Activated naive CD8-positive, alpha-beta T cell treated with anti-CD3 and anti-CD28 coated beads, Interleukin-2, amount 50 U/mL, for 24 hours (primary cell): Measurements from ENCODE around the gene TPM3.

Source experiments
- ATAC-seq: fragments of 150-1000 bp; cut with Tn5 transposase; one replicate; pipeline ENCODE4 v1.10.0; 2021
- DNase-seq: peaks from one replicate; pipeline ENCODE4 v3.0.0; 2021
- H3K27ac Mint-ChIP-seq: one replicate; pipeline ENCODE4 v1.8.0; 2021; ENCODE audit warnings: mild to moderate bottlenecking, mixed read lengths
- H3K27me3 Mint-ChIP-seq: one replicate; pipeline ENCODE4 v1.8.0; 2021; ENCODE audit warnings: mixed read lengths
- H3K36me3 Mint-ChIP-seq: one replicate; pipeline ENCODE4 v1.8.0; 2021; ENCODE audit warnings: low read depth, mixed read lengths
- H3K4me1 Mint-ChIP-seq: one replicate; pipeline ENCODE4 v1.8.0; 2021; ENCODE audit warnings: mixed read lengths
- H3K4me3 Mint-ChIP-seq: one replicate; pipeline ENCODE4 v1.8.0; 2021; ENCODE audit warnings: mild to moderate bottlenecking, moderate library complexity, mixed read lengths
- H3K9me3 Mint-ChIP-seq: one replicate; pipeline ENCODE4 v1.8.0; 2021; ENCODE audit warnings: mixed read lengths

Gene TPM3

GRCh38 chr1:154186852-154187501 is 4.9 kb downstream of the TPM3 start:
- H3K9me3 Mint-ChIP-seq, result no peaks in the 10 kb centered on the region
- H3K4me3 Mint-ChIP-seq, result no peak overlapping the region
- H3K4me1 Mint-ChIP-seq, result peaks cover 18% of the 10 kb centered on the region

GRCh38 chr1:154186177-154186576 is 5.7 kb downstream of the TPM3 start:
- H3K27ac Mint-ChIP-seq, result no peak overlapping the region
- no peak for ATAC-seq
- H3K9me3 Mint-ChIP-seq, result no peaks in the 10 kb centered on the region
- peaks cover 21% of the 10 kb centered on the region for H3K4me1 Mint-ChIP-seq
- H3K36me3 Mint-ChIP-seq, result peaks cover 13% of the 10 kb centered on the region
- H3K27me3 Mint-ChIP-seq, result peaks cover 2% of the 10 kb centered on the region
- no peak overlapping the region for H3K4me3 Mint-ChIP-seq
- DNase-seq, result peak; percentile 75

More at GRCh38 chr1:154186852-154187501, 4.9 kb downstream of the TPM3 start:
- H3K27me3 Mint-ChIP-seq, result peaks cover 3% of the 10 kb centered on the region
- ATAC-seq (no peak), DNase-seq (no peak)
- no peak overlapping the region for H3K27ac Mint-ChIP-seq
- peaks cover 5% of the 10 kb centered on the region for H3K36me3 Mint-ChIP-seq

DNA sequence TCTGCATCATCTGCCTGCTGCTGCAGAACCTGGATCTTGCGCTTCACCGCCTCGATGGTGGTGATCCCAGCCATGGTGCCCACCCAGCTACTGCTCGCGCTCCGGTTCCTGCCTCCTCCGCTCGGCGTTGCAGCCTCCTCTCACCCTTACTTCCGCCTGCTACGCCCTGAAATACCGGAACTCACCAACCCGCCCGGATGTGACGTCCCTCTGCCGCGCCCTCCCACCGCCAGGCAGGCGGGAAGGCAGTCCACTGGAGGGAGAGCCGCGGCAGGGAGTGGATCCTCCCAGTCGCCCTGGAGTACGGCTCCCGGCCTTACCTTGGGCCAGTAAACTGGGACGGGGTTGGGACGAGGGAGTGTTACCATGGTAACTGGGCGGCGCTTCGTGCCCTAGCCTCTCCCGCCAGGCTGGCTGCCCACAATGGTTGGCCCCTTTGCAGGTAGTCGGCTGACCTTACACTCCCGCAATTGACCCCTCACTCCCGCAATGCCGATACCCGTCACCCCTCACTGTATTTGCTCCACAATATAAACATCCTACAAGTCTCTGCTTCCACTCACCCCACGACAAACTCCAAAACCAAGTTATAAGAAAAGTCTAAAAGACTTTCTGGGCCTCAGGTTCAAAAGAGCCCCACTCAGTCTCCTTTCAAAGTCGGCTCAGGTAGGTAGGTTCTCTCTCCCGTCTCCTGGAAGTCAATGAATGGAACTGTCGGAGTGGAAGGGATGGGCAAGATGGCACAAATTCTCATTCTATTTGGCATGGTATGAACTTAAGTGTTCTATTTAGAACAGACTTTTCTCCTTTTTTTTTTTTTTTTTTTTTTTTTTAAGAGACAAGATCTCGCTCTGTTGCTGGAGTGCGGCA is 8.6 kb downstream of the TPM3 start:
- peaks cover 49% of the 10 kb centered on the region for H3K4me1 Mint-ChIP-seq
- H3K36me3 Mint-ChIP-seq, result peaks cover 37% of the 10 kb centered on the region
- no peaks in the 10 kb centered on the region for H3K9me3 Mint-ChIP-seq
- no peaks in the 10 kb centered on the region for H3K27me3 Mint-ChIP-seq
- DNase-seq, result peak; percentile 97
- peak overlapping the region; percentile 99 for H3K27ac Mint-ChIP-seq
- H3K4me3 Mint-ChIP-seq, result peak overlapping the region; percentile 100
- peak; percentile 81 for ATAC-seq

DNA sequence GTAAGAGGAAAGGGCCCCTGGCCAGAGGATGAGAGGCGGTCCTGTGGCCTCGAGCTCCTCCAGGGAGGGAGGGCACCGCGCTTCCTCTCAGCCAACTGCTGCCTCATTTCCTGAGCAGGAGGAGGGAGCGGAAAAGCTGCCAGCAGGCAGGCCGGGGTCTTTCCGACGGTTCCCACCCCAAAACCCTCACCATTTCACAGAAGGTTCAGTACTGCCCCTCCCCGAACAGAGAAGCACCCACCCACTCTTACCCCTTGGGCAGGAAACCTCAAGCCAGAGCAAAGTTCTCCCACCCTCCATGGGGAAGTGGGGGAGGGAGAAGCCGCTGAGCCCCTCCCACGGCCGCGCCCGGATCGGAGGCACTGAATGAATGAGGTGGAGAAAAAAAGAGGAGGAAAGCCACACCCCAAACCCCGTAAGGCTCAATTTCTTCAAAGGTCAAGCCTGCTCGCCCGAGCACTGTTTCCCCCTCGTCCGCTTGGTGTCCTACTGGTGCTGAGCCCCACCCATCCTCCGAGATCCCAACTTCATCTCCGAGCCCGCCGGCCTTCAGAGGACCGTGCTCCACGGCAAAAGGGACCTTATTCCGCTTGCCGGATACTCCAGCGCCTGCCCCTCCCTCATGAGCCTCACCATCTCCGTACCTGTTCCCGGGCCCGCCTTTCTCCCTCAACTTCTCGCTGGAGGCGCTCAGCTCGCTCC is 9.4 kb downstream of the TPM3 start:
- Mint-ChIP-seq H3K9me3 (no peaks in the 10 kb centered on the region), H3K4me3 (peak overlapping the region; percentile 100), H3K36me3 (peaks cover 39% of the 10 kb centered on the region), H3K4me1 (peaks cover 57% of the 10 kb centered on the region), H3K27me3 (no peaks in the 10 kb centered on the region), H3K27ac (peak overlapping the region; percentile 99)
- DNase-seq (peak; percentile 85), ATAC-seq (peak; percentile 81)

- Mint-ChIP-seq H3K4me3 (peak overlapping the region; percentile 100), H3K36me3 (peaks cover 45% of the 10 kb centered on the region)
- no peak for ATAC-seq
Measured at GRCh38 chr1:154181944-154182343, 10.0 kb downstream of the TPM3 start.

GRCh38 chr1:154179946-154180687 is 11.8 kb downstream of the TPM3 start:
- peaks cover 79% of the 10 kb centered on the region for H3K4me1 Mint-ChIP-seq
- peak overlapping the region; percentile 100 for H3K4me3 Mint-ChIP-seq
- ATAC-seq, result no peak
- H3K27me3 Mint-ChIP-seq, result no peaks in the 10 kb centered on the region
- H3K27ac Mint-ChIP-seq, result peak overlapping the region; percentile 99
- peaks cover 59% of the 10 kb centered on the region for H3K36me3 Mint-ChIP-seq
- no peaks in the 10 kb centered on the region for H3K9me3 Mint-ChIP-seq
- DNase-seq, result no peak

More at GRCh38 chr1:154181944-154182343, 10.0 kb downstream of the TPM3 start:
- H3K9me3 Mint-ChIP-seq, result no peaks in the 10 kb centered on the region
- H3K27ac Mint-ChIP-seq, result peak overlapping the region; percentile 99
- H3K4me1 Mint-ChIP-seq, result peaks cover 62% of the 10 kb centered on the region
- DNase-seq, result no peak
- no peaks in the 10 kb centered on the region for H3K27me3 Mint-ChIP-seq

GRCh38 chr1:154178911-154179811 is 12.7 kb downstream of the TPM3 start:
- H3K4me1 Mint-ChIP-seq, result peaks cover 83% of the 10 kb centered on the region
- H3K9me3 Mint-ChIP-seq, result no peaks in the 10 kb centered on the region
- no peak for ATAC-seq
- no peak for DNase-seq
- peaks cover 65% of the 10 kb centered on the region for H3K36me3 Mint-ChIP-seq
- peak overlapping the region; percentile 100 for H3K4me3 Mint-ChIP-seq
- H3K27me3 Mint-ChIP-seq, result no peaks in the 10 kb centered on the region
- peak overlapping the region; percentile 99 for H3K27ac Mint-ChIP-seq

- Mint-ChIP-seq H3K4me1 (peaks cover 79% of the 10 kb centered on the region), H3K27me3 (no peaks in the 10 kb centered on the region), H3K9me3 (no peaks in the 10 kb centered on the region), H3K27ac (peak overlapping the region; percentile 99), H3K4me3 (peak overlapping the region; percentile 12), H3K36me3 (peaks cover 69% of the 10 kb centered on the region)
- DNase-seq, result no peak
- ATAC-seq, result no peak
Measured at GRCh38 chr1:154178013-154178412, 13.9 kb downstream of the TPM3 start.

DNA sequence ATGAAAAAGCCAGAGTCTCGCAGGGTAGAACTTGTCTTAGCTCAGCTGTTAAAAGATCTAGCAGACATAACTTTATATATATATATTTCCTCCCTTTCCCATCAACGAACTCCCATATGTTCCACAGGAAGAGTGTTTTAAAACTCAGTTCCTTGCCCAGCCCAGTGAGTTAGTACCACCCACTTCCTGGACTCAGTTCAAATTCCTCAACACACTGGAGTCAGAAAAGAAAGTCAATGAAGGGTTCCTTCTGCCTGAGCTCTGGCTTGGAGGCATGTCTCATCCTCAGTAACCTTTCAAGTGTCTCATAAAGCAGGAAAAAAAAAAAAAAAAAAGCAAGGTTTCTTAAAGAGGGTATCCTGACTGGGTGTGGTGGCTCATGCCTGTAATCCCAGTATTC is 15.6 kb downstream of the TPM3 start:
- Mint-ChIP-seq H3K27ac (peak overlapping the region; percentile 59), H3K4me1 (peaks cover 81% of the 10 kb centered on the region), H3K4me3 (no peak overlapping the region), H3K27me3 (no peaks in the 10 kb centered on the region), H3K36me3 (peaks cover 76% of the 10 kb centered on the region), H3K9me3 (no peaks in the 10 kb centered on the region)
- no peak for DNase-seq
- no peak for ATAC-seq

- H3K27ac Mint-ChIP-seq, result no peak overlapping the region
- H3K4me3 Mint-ChIP-seq, result no peak overlapping the region
- peaks cover 77% of the 10 kb centered on the region for H3K36me3 Mint-ChIP-seq
- no peaks in the 10 kb centered on the region for H3K9me3 Mint-ChIP-seq
- DNase-seq, result no peak
- H3K4me1 Mint-ChIP-seq, result peaks cover 82% of the 10 kb centered on the region
- ATAC-seq, result no peak
- H3K27me3 Mint-ChIP-seq, result no peaks in the 10 kb centered on the region
Measured at GRCh38 chr1:154174654-154175053, 17.2 kb downstream of the TPM3 start.

- DNase-seq, result no peak
- Mint-ChIP-seq H3K4me1 (peaks cover 67% of the 10 kb centered on the region), H3K27ac (peak overlapping the region; percentile 96), H3K4me3 (no peak overlapping the region), H3K9me3 (no peaks in the 10 kb centered on the region), H3K36me3 (peaks cover 77% of the 10 kb centered on the region), H3K27me3 (no peaks in the 10 kb centered on the region)
- ATAC-seq, result no peak
Measured at GRCh38 chr1:154171880-154172279, 20.0 kb downstream of the TPM3 start.

DNA sequence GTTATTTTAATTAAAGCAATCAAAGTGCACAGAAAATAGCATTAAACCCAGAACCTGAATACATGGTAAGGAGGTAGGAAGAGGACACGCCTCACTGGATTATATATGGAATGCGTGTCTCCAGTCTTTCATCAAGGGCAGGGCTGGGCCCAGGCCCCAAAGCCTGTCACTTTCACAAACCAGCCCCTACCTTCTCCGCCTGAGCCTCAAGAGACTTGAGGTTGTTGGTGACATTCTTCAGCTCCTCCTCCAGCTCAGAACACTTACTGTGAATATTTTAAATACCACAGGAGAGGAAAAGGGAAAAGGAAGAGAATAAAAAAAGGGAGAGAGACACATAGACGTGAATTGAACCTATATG is 20.7 kb downstream of the TPM3 start:
- H3K4me3 Mint-ChIP-seq, result no peak overlapping the region
- peak overlapping the region; percentile 96 for H3K27ac Mint-ChIP-seq
- H3K9me3 Mint-ChIP-seq, result no peaks in the 10 kb centered on the region
- H3K36me3 Mint-ChIP-seq, result peaks cover 78% of the 10 kb centered on the region
- H3K4me1 Mint-ChIP-seq, result peaks cover 60% of the 10 kb centered on the region
- no peaks in the 10 kb centered on the region for H3K27me3 Mint-ChIP-seq
- ATAC-seq (peak; percentile 8), DNase-seq (no peak)

DNA sequence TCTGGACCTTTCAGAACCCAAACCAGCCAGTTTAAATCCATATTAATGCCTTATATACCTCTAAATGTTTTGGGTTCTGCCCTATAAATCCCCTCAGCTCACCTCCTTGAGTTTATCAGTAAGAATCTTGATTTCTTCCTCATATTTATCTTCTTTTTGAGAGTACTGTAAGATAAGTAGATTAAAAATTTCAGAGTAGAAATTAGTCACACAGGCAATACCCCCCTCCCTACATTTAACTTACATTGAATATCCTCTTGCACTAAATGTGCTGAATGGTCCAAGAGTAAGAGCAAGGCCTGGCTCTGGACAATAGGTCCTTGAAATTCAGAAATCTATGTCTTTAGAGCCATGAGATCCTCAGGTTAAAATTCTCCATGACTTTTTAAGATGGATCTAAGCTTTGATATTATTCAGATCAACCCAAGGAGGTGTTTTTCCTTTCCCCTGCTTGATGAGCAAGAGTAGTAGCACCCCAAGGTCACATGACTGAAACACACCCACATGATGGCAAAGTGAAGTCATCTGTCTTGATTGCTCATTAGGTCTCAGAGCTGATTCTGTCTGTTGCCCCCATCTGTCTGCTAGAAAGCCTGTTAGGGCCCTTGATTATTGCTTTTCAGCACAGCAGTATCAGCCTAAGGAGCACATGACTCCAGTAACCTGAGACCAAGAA is 21.2 kb downstream of the TPM3 start:
- Mint-ChIP-seq H3K27ac (peak overlapping the region; percentile 96), H3K4me3 (peak overlapping the region; percentile 55), H3K9me3 (no peaks in the 10 kb centered on the region), H3K36me3 (peaks cover 78% of the 10 kb centered on the region), H3K27me3 (no peaks in the 10 kb centered on the region), H3K4me1 (peaks cover 55% of the 10 kb centered on the region)
- ATAC-seq, result peak; percentile 99
- peak; percentile 48 for DNase-seq
